Uterus (tissue), 4 donors: ENCODE results near the gene ATP1A2. TPM values are rescaled to one million over a fixed set of nuclear protein-coding genes. Genes with fewer than 3 reads are reported as not detected.
A peak's percentile ranks its signal among the peaks of the same experiment; 100 is the strongest.

ENCODE experiments used
- DNase-seq, 2 donors: peaks; one replicate each; pipeline ENCODE4 v3.0.0-alpha.2; 2019 to 2020
- H3K27ac ChIP-seq, 2 donors: fragments of 200-600 bp; sonication (generic); 1 replicate in 1 of 2; 2 replicates in 1 of 2; pipeline ENCODE4 v1.5.1; 2016 to 2018
- H3K27me3 ChIP-seq, 2 donors: fragments of 200-600 bp; sonication (generic); one replicate each; pipeline ENCODE4 v1.5.1; 2018 to 2019; ENCODE audit warnings: control low read depth in 1 of 2
- H3K36me3 ChIP-seq, 2 donors: fragments of 200-600 bp; sonication (generic); one replicate each; pipeline ENCODE4 v1.5.1; 2019; ENCODE audit warnings: control low read depth in 1 of 2
- H3K4me1 ChIP-seq, 2 donors: fragments of 200-600 bp; sonication (generic); one replicate each; pipeline ENCODE4 v1.5.1; 2018 to 2019; ENCODE audit warnings: control low read depth in 1 of 2
- H3K4me3 ChIP-seq, 2 donors: fragments of 200-600 bp; sonication (generic); 1 replicate in 1 of 2; 2 replicates in 1 of 2; pipeline ENCODE4 v1.5.1; 2018 to 2019; ENCODE audit warnings: mild to moderate bottlenecking in 1 of 2
- H3K9me3 ChIP-seq, 2 donors: fragments of 200-600 bp; sonication (generic); one replicate each; pipeline ENCODE4 v1.5.1; 2019; ENCODE audit warnings: control low read depth in 1 of 2
- POLR2A ChIP-seq, 2 donors: fragments of 450-650 bp; IDR thresholded peaks; one replicate each; pipeline ENCODE4 v1.6.1; 2016; ENCODE audit warnings: antibody characterized with exemption in 2 of 2, mild to moderate bottlenecking in 1 of 2, moderate library complexity in 1 of 2
- intact Hi-C: fragments of 100-400 bp; cut with DNase I; formaldehyde crosslinking; loops from one replicate; pipeline ENCODE4 v1.15.1; 2023; ENCODE audit warnings: low total_unique reads
- total RNA-seq, 4 donors: library from RNA; depleted of rRNA in 3 of 4; stranded (reverse); fragments of >200 nt in 3 of 4; gene quantifications; one replicate each; pipeline versions ENCODE4 v1.1.0 to v1.2.4, GENCODE V29; 2014 to 2023
- TF ChIP-seq, protein P1 (sequence below), 4 experiments: fragments of 200-600 bp in 2 of 4; fragments of 450-650 bp in 2 of 4; sonication (generic) in 2 of 4; IDR thresholded peaks; one replicate each; pipeline ENCODE4 v1.5.1; 2016 to 2019; ENCODE audit warnings: antibody characterized with exemption in 4 of 4, mild to moderate bottlenecking in 2 of 4, moderate library complexity in 1 of 4
- donor health status: DM: yes; HTN: yes; CAD: no.

ATP1A2 gene
- total RNA-seq, 4 donors from 2014 or later: 1.2 to 36.8 (median 13.4) TPM

DNA sequence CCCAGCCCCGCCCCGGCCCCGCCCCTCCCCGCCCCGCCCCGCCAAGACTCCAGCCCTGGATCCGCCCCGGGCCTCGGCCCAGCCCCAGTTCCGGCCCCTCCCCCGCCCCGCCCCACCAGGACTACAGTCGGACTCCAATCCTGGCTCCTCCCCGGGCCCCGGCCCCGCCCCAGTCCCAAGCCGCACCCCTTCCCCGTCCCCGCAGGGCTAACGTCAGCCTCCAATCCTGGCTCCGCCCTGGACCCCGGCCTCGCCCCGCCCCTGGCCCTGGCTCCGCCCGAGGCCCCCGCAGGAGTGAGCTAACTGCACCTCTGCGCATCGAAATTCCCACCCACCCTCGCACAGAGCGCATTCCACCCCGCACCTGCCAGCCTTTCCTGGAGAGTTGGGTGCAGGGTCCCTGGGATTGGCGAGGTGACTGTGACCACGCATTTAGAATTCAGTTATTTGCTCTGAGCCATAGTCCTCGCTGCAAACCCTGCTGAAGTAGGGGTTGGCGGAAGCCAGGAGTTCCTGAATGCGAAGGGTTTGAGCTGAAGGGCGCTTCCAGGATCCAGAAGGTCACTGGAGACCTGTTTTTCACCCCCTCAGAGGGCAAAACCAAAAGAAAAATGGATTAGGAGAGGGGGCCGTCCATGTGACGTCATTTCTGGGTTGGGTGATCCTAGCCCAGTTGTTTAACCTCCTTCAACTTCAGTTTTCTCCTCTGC is 16.6 kb upstream of the ATP1A2 start:
- Histone ChIP-seq H3K4me1 (peaks cover 7 to 10% of the 10 kb centered on the region in 2 donors), H3K9me3 (no peaks in the 10 kb centered on the region), H3K36me3 (no peaks in the 10 kb centered on the region), H3K27ac (peak overlapping the region; percentile 85 to 91), H3K27me3 (no peaks in the 10 kb centered on the region), H3K4me3 (peak overlapping the region; percentile 90 to 99)
- TF ChIP-seq, protein P1, sequence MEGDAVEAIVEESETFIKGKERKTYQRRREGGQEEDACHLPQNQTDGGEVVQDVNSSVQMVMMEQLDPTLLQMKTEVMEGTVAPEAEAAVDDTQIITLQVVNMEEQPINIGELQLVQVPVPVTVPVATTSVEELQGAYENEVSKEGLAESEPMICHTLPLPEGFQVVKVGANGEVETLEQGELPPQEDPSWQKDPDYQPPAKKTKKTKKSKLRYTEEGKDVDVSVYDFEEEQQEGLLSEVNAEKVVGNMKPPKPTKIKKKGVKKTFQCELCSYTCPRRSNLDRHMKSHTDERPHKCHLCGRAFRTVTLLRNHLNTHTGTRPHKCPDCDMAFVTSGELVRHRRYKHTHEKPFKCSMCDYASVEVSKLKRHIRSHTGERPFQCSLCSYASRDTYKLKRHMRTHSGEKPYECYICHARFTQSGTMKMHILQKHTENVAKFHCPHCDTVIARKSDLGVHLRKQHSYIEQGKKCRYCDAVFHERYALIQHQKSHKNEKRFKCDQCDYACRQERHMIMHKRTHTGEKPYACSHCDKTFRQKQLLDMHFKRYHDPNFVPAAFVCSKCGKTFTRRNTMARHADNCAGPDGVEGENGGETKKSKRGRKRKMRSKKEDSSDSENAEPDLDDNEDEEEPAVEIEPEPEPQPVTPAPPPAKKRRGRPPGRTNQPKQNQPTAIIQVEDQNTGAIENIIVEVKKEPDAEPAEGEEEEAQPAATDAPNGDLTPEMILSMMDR (IDR thresholded peaks at IDR 0.05): peak in 1 of 4 experiments; percentile 10
- TF ChIP-seq POLR2A (IDR thresholded peaks at IDR 0.05): peak; percentile 59 to 70
- peak; percentile 99 for DNase-seq
- intact Hi-C loops: loop anchor here (10.0 kb wide), 1 partner anchor 96 kb away; the partner anchor contains the start of gene CASQ1

DNA sequence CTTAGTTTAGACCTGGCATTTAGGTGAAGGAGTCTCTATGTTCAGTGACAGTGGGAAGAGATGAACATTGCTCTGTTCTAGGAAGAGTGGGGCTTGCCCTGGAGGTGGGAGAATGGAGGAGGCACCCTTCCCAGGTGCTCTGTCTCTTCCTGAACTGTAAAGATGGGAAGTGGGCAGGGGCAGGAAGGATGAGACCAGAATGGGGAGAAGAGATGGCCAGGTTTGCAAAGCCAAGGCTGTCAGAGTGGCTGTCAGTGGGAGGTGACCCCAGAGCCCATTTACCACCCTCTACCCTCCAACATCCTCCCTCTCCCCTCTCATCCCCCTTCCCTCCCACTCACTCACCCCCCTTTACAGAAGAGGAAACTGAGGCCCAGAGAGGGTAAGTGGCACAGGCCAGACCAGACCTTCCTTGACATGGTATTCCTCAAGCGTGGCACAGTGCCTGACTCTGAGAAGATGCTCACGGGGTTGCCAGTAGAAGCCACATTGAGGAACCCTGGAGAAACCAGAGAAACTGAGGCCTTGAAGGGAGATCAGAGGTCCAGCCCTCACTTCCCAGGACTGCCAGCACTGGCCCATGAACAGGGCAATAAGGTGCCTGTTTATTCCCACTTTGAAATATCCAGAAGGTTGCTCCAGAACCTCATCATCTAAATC is 15.7 kb upstream of the ATP1A2 start:
- Histone ChIP-seq H3K36me3 (no peaks in the 10 kb centered on the region), H3K9me3 (no peaks in the 10 kb centered on the region), H3K27me3 (no peaks in the 10 kb centered on the region), H3K4me1 (peaks cover 7 to 10% of the 10 kb centered on the region in 2 donors), H3K27ac (peak overlapping the region; percentile 85 to 91), H3K4me3 (no peak overlapping the region)
- TF ChIP-seq POLR2A (IDR thresholded peaks at IDR 0.05): no peak
- TF ChIP-seq, protein P1 (IDR thresholded peaks at IDR 0.05): no peak
- no peak for DNase-seq
- intact Hi-C loops: loop anchor here (10.0 kb wide), 1 partner anchor 95 kb away; the partner anchor contains the start of gene CASQ1

DNA sequence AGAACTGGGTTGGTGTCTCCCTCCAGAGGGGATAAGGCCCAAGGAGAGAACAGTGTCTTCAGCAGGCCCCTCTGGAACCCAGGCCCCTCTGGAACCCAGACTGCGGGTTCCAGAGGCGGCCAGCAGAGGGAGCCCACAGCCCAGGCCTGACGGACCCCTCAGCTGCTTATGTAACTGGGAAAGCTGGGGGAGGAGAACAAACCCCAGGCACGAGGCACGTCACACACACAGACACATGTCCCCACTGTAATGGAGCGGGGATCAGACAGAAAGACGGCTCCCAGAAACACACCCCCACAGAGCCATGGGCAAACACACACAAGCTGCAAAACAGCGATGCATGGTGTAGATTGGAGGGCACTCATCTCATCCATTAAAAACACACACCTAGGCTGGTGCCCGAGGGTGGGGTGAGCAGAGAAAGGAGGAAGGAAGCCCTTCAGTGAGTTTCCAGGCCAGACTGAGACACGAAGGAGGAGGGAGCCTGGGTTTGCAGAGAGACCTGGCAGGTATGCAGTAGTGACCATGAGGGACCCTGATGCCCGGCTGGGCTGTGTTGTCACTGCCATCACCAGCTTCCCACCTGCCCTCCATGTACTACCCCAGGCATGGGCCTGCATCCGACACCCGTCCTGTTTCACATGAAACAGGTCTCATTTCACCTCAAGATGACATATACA is 14.4 kb upstream of the ATP1A2 start:
- Histone ChIP-seq H3K36me3 (no peaks in the 10 kb centered on the region), H3K9me3 (no peaks in the 10 kb centered on the region), H3K27ac (peak overlapping the region; percentile 19 to 38), H3K4me3 (no peak overlapping the region), H3K27me3 (no peaks in the 10 kb centered on the region), H3K4me1 (peaks cover 7 to 10% of the 10 kb centered on the region in 2 donors)
- peak in 1 of 2 donors; percentile 11 for TF ChIP-seq POLR2A (IDR thresholded peaks at IDR 0.05)
- TF ChIP-seq, protein P1 (IDR thresholded peaks at IDR 0.05): peak; percentile 82 to 89 (median 88)
- peak; percentile 74 to 76 for DNase-seq
- intact Hi-C loops: no loop called here

DNA sequence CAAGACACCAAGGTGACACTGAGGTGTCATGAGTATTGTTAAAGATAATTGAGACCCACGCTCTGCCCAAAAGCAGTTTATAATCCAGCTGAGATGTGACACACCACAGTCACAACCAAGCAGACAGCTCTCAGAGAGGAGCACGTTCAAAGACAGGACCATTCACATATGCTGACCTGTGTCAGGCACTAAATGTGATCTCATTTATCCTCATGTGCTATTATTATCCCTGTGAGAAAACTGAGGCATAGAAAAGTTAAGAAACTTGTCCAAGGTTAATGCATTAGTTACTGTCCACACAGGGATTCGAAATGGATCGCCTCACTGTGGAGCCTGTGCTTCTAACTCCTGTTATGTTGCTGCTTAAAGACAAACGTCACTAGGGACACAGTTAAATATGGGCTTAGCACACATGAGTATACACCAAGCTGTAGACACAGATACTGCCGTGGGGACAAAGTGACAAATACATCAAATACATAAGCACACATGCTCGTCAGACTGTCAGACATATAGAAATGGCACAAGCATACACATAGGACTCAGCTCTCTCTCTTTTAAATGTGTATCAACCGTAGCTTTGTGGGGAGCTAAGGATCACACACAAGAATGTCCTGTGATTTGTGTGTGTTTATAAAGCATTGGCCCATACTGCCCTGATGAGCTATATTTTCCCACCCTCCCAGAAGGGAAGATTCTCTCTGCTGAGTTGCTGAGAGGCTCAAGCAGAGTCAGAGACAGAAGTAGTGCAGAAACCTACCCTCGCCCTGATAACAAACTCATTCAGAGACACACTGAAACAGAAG is 13.6 kb upstream of the ATP1A2 start:
- no peak for DNase-seq
- intact Hi-C loops: no loop called here
- Histone ChIP-seq H3K4me3 (no peak overlapping the region), H3K27ac (no peak overlapping the region), H3K4me1 (peaks cover 7 to 10% of the 10 kb centered on the region in 2 donors), H3K36me3 (no peaks in the 10 kb centered on the region), H3K27me3 (no peaks in the 10 kb centered on the region), H3K9me3 (no peaks in the 10 kb centered on the region)
- TF ChIP-seq POLR2A (IDR thresholded peaks at IDR 0.05): no peak
- TF ChIP-seq, protein P1 (IDR thresholded peaks at IDR 0.05): no peak
